ENCODE data around the gene ZNF367. TPM values are rescaled to one million over a fixed set of nuclear protein-coding genes. Genes with fewer than 3 reads are reported as not detected.

ZNF367 gene
- total RNA-seq, 4 donors from 2014 or later = 2.0 to 3.4 (median 2.6) TPM

GRCh38 chr9:96425500-96426169 is 7.5 kb upstream of the ZNF367 start:
- Histone ChIP-seq H3K4me3 (no peak overlapping the region), H3K9me3 (no peaks in the 10 kb centered on the region), H3K27me3 (no peaks in the 10 kb centered on the region), H3K27ac (replicated peaks in 1 of 4) (no peak overlapping the region), H3K4me1 (peaks cover 8 to 9% (median 9%) of the 10 kb centered on the region in 4 donors), H3K36me3 (no peaks in the 10 kb centered on the region)
- TF ChIP-seq CTCF (IDR thresholded peaks at IDR 0.05) = no peak
- no peak for TF ChIP-seq POLR2AphosphoS5 (IDR thresholded peaks at IDR 0.05)
- WGBS = 75% methylated on average over 4 of the region's 4 CpGs
- intact Hi-C loops (cut with DNase I) = no loop called here
- no peak for DNase-seq (ENCODE audit: extremely low spot score)

- H3K4me3 ChIP-seq = no peak overlapping the region
- no peaks in the 10 kb centered on the region for H3K36me3 ChIP-seq
- no peak overlapping the region for H3K27ac ChIP-seq (replicated peaks in 1 of 4)
- DNase-seq (ENCODE audit: extremely low spot score) = no peak
- peaks cover 21 to 24% (median 23%) of the 10 kb centered on the region in 4 donors for H3K4me1 ChIP-seq
- intact Hi-C loops (cut with DNase I) = no loop called here
- 88% methylated on average over 6 of the region's 6 CpGs for WGBS
- no peak for TF ChIP-seq EP300 (IDR thresholded peaks at IDR 0.05)
- no peak for TF ChIP-seq CTCF (IDR thresholded peaks at IDR 0.05)
- TF ChIP-seq POLR2A (IDR thresholded peaks at IDR 0.05; ENCODE audit: low read depth) = no peak
- TF ChIP-seq POLR2AphosphoS5 (IDR thresholded peaks at IDR 0.05) = no peak
- no peaks in the 10 kb centered on the region for H3K27me3 ChIP-seq
- H3K9me3 ChIP-seq = no peaks in the 10 kb centered on the region
Observed at GRCh38 chr9:96423985-96424336, 5.8 kb upstream of the ZNF367 start.

GRCh38 chr9:96423322-96423984 is 5.3 kb upstream of the ZNF367 start:
- H3K27ac ChIP-seq (replicated peaks in 1 of 4) = no peak overlapping the region
- TF ChIP-seq EP300 (IDR thresholded peaks at IDR 0.05) (no peak), CTCF (IDR thresholded peaks at IDR 0.05) (no peak), POLR2A (IDR thresholded peaks at IDR 0.05; ENCODE audit: low read depth) (no peak), POLR2AphosphoS5 (IDR thresholded peaks at IDR 0.05) (no peak)

GRCh38 chr9:96420468-96421219 is 2.5 kb upstream of the ZNF367 start:
- TF ChIP-seq POLR2AphosphoS5 (IDR thresholded peaks at IDR 0.05) = peak; percentile 74 to 82
- TF ChIP-seq CTCF (IDR thresholded peaks at IDR 0.05) = no peak
- peak overlapping the region; percentile 97 to 100 (median 100) for H3K27ac ChIP-seq (replicated peaks in 1 of 4)
- intact Hi-C loops (cut with DNase I) = no loop called here
- DNase-seq (ENCODE audit: extremely low spot score) = no peak
- 35% methylated on average over 6 of the region's 6 CpGs for WGBS
- no peaks in the 10 kb centered on the region for H3K9me3 ChIP-seq
- no peaks in the 10 kb centered on the region for H3K36me3 ChIP-seq
- peaks cover 27 to 38% (median 30%) of the 10 kb centered on the region in 4 donors for H3K4me1 ChIP-seq
- H3K27me3 ChIP-seq = no peaks in the 10 kb centered on the region
- H3K4me3 ChIP-seq = no peak overlapping the region

More at GRCh38 chr9:96423322-96423984, 5.3 kb upstream of the ZNF367 start:
- intact Hi-C loops (cut with DNase I) = no loop called here
- Histone ChIP-seq H3K27me3 (no peaks in the 10 kb centered on the region), H3K36me3 (no peaks in the 10 kb centered on the region), H3K4me1 (peaks cover 21 to 24% (median 23%) of the 10 kb centered on the region in 4 donors), H3K4me3 (no peak overlapping the region), H3K9me3 (no peaks in the 10 kb centered on the region)
- DNase-seq (ENCODE audit: extremely low spot score) = no peak
- 87% methylated on average over 8 of the region's 8 CpGs for WGBS
